SK-N-SH treated with all-trans-retinoic acid at 6 μM for 48 hours (cell line): Measurements from ENCODE around the gene MEIS2.
A peak's percentile ranks its signal among the peaks of the same experiment; 100 is the strongest.

Experiments
- ATAC-seq: fragments of 200-7000 bp; cut with Tn5 transposase; 3 replicates; pipeline ENCODE4 v1.9.1; 2020; ENCODE audit warnings: mild to moderate bottlenecking, moderate library complexity
- ARNTL ChIP-seq: fragments of 450-650 bp; formaldehyde crosslinking; IDR thresholded peaks from 2 replicates; pipeline ENCODE4 v1.5.0; 2020; ENCODE audit warnings: low read depth, mild to moderate bottlenecking, moderate library complexity, borderline replicate concordance
- BACH2 ChIP-seq: fragments of 250-450 bp; sonication (Bioruptor Pico); IDR thresholded peaks from 2 replicates; pipeline ENCODE4 v1.9.0; 2021; ENCODE audit warnings: mild to moderate bottlenecking, borderline replicate concordance
- CSDC2 ChIP-seq: fragments of 250-450 bp; sonication (Bioruptor Pico); IDR thresholded peaks from 2 replicates; pipeline ENCODE4 v1.5.0; 2020; ENCODE audit warnings: mild to moderate bottlenecking, moderate library complexity
- ESRRG ChIP-seq: fragments of 250-450 bp; sonication (Bioruptor Pico); IDR thresholded peaks from 2 replicates; pipeline ENCODE4 v1.6.1; 2021; ENCODE audit warnings: mild to moderate bottlenecking
- ISL1 ChIP-seq: fragments of 250-450 bp; sonication (Bioruptor Pico); IDR thresholded peaks from 2 replicates; pipeline ENCODE4 v2.1.2; 2022; ENCODE audit warnings: mild to moderate bottlenecking, moderate library complexity
- OSR1 ChIP-seq: fragments of 250-450 bp; sonication (Bioruptor Pico); IDR thresholded peaks from 2 replicates; pipeline ENCODE4 v1.8.0; 2022; ENCODE audit warnings: moderate library complexity, mild to moderate bottlenecking, inconsistent platforms
- POU6F1 ChIP-seq: fragments of 250-450 bp; sonication (Bioruptor Pico); IDR thresholded peaks from 2 replicates; pipeline ENCODE4 v1.8.0; 2021; ENCODE audit warnings: low read depth, mild to moderate bottlenecking, moderate library complexity, borderline replicate concordance
- PPARA ChIP-seq: fragments of 250-450 bp; sonication (Bioruptor Pico); IDR thresholded peaks from 2 replicates; pipeline ENCODE4 v1.5.0; 2020; ENCODE audit warnings: mild to moderate bottlenecking, borderline replicate concordance
- RARB ChIP-seq: fragments of 250-450 bp; sonication (Bioruptor Pico); IDR thresholded peaks from 2 replicates; pipeline ENCODE4 v1.8.0; 2021; ENCODE audit warnings: mild to moderate bottlenecking, moderate library complexity
- TCF4 ChIP-seq: fragments of 250-450 bp; sonication (Bioruptor Pico); IDR thresholded peaks from 2 replicates; pipeline ENCODE4 v1.8.0; 2021; ENCODE audit warnings: mild to moderate bottlenecking, moderate library complexity, borderline replicate concordance
- TOX ChIP-seq: fragments of 250-450 bp; sonication (Bioruptor Pico); IDR thresholded peaks from 2 replicates; pipeline ENCODE4 v1.8.0; 2021; ENCODE audit warnings: mild to moderate bottlenecking, moderate library complexity, borderline replicate concordance
- TSHZ2 ChIP-seq: fragments of 250-450 bp; sonication (Bioruptor Pico); IDR thresholded peaks from 2 replicates; pipeline ENCODE4 v1.5.0; 2020; ENCODE audit warnings: mild to moderate bottlenecking, moderate library complexity
- ZC3H10 ChIP-seq: fragments of 250-450 bp; sonication (Bioruptor Pico); IDR thresholded peaks from 2 replicates; pipeline ENCODE4 v1.5.1; 2021; ENCODE audit warnings: mild to moderate bottlenecking, moderate library complexity
- ZFP3 ChIP-seq: fragments of 250-450 bp; sonication (Bioruptor Pico); IDR thresholded peaks from 2 replicates; pipeline ENCODE4 v1.5.0; 2020; ENCODE audit warnings: mild to moderate bottlenecking, moderate library complexity
- ZFP30 ChIP-seq: fragments of 450-650 bp; formaldehyde crosslinking; IDR thresholded peaks from 2 replicates; pipeline ENCODE4 v1.5.0; 2022; ENCODE audit warnings: mild to moderate bottlenecking, moderate library complexity
- ZNF70 ChIP-seq: fragments of 450-650 bp; formaldehyde crosslinking; IDR thresholded peaks from 2 replicates; pipeline ENCODE4 v1.5.0; 2020; ENCODE audit warnings: mild to moderate bottlenecking, moderate library complexity
- ZNF8 ChIP-seq: fragments of 450-650 bp; formaldehyde crosslinking; IDR thresholded peaks from 2 replicates; pipeline ENCODE4 v1.5.0; 2020; ENCODE audit warnings: mild to moderate bottlenecking, moderate library complexity
- TF ChIP-seq, protein P1 (sequence below): fragments of 250-450 bp; sonication (Bioruptor Pico); IDR thresholded peaks from 2 replicates; pipeline ENCODE4 v1.8.0; 2020; ENCODE audit warnings: mild to moderate bottlenecking, moderate library complexity, borderline replicate concordance
- TF ChIP-seq, protein P2 (sequence below): fragments of 250-450 bp; sonication (Bioruptor Pico); IDR thresholded peaks from 2 replicates; pipeline ENCODE4 v1.5.1; 2020; ENCODE audit warnings: low read depth, mild to moderate bottlenecking, moderate library complexity
- TF ChIP-seq, protein P3 (sequence below): fragments of 250-450 bp; sonication (Bioruptor Pico); IDR thresholded peaks from 2 replicates; pipeline ENCODE4 v1.5.1; 2021; ENCODE audit warnings: mild to moderate bottlenecking, moderate library complexity

MEIS2 gene

GRCh38 chr15:37101980-37102304 lies 1.6 kb upstream of the MEIS2 start:
- peak; percentile 4; the same call in 2 of the 3 replicates for ATAC-seq
- TF ChIP-seq RARB (CRISPR knock-in tag), result no peak
- TF ChIP-seq TOX (CRISPR knock-in tag), result no peak
- TF ChIP-seq OSR1 (CRISPR knock-in tag), result no peak
- TF ChIP-seq BACH2 (CRISPR knock-in tag), result no peak
- no peak for TF ChIP-seq TCF4 (CRISPR knock-in tag)
- TF ChIP-seq PPARA, result no peak
- TF ChIP-seq, protein P1, sequence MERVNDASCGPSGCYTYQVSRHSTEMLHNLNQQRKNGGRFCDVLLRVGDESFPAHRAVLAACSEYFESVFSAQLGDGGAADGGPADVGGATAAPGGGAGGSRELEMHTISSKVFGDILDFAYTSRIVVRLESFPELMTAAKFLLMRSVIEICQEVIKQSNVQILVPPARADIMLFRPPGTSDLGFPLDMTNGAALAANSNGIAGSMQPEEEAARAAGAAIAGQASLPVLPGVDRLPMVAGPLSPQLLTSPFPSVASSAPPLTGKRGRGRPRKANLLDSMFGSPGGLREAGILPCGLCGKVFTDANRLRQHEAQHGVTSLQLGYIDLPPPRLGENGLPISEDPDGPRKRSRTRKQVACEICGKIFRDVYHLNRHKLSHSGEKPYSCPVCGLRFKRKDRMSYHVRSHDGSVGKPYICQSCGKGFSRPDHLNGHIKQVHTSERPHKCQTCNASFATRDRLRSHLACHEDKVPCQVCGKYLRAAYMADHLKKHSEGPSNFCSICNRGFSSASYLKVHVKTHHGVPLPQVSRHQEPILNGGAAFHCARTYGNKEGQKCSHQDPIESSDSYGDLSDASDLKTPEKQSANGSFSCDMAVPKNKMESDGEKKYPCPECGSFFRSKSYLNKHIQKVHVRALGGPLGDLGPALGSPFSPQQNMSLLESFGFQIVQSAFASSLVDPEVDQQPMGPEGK (CRISPR knock-in tag), result no peak
- TF ChIP-seq ESRRG, result no peak
- TF ChIP-seq TSHZ2 (CRISPR knock-in tag), result no peak
- TF ChIP-seq ZC3H10, result no peak
- no peak for TF ChIP-seq ZNF70 (CRISPR knock-in tag)
- TF ChIP-seq ZNF8 (CRISPR knock-in tag), result no peak
- TF ChIP-seq ARNTL (CRISPR knock-in tag), result no peak
- no peak for TF ChIP-seq POU6F1 (CRISPR knock-in tag)
- no peak for TF ChIP-seq ISL1
- no peak for TF ChIP-seq ZFP30 (CRISPR knock-in tag)

DNA sequence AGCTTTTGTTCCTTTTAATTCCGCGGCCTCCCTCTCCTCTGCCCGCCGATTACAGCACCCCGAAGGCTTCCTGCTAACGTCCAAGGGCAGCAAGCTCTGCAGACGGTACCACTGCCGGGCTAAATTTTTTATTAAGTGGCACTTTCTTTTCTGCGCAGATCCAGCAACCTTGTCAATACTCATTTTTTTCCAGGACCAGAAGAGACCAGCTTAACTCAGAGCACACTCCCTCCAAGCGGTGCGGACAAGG lies 542 bp upstream of the MEIS2 start:
- ATAC-seq, result peak; percentile 0; the same call in 1 of the 3 replicates
- TF ChIP-seq ZC3H10 (no peak), TCF4 (CRISPR knock-in tag) (peak; percentile 18)

GRCh38 chr15:37099319-37100108 lies 835 bp downstream of the MEIS2 start:
- no peak for ATAC-seq
- TF ChIP-seq ZFP3 (CRISPR knock-in tag), result no peak
- TF ChIP-seq, protein P2, sequence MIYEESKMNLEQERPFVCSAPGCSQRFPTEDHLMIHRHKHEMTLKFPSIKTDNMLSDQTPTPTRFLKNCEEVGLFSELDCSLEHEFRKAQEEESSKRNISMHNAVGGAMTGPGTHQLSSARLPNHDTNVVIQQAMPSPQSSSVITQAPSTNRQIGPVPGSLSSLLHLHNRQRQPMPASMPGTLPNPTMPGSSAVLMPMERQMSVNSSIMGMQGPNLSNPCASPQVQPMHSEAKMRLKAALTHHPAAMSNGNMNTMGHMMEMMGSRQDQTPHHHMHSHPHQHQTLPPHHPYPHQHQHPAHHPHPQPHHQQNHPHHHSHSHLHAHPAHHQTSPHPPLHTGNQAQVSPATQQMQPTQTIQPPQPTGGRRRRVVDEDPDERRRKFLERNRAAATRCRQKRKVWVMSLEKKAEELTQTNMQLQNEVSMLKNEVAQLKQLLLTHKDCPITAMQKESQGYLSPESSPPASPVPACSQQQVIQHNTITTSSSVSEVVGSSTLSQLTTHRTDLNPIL, result no peak
- TF ChIP-seq POU6F1 (CRISPR knock-in tag), result no peak

DNA sequence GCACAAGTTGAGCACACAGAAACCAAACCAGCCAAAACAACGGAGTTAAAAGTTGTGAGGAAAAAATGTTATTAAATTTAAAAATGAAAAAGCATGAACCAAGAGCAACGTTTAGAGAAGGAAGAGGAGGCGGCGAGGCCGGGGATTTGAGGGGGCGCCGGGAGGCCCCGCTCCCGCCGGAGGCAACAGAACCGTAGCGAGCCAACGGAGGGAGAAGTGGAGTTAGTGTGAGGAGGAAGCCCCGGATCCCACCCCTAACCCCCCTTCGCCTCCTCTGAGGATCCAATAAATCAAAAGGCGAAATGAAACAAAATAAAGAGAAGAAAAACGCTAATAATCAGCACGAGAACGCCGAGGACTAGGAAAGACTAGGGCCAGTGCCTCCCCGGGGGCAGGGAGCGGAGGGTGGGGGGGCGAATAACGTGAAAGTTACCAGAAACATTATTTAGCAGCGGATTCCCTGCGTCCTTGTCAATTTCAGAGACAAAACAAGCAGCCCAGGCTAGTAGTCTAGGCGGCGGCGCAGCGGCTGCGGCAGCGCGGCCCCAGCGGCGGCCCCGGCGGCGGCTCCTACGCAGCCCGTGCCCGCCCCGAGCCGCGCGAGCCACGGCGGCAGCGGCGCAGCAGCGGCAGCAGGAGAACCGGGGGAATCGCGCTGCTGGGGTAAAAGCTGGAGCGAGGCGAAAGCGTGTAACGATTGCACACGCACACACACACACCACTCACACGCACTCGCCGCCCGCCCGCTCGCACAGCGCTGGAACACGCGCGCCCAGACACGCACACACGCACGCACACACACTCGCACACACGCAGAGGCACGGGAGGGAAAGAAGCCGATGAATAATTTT lies 1.7 kb downstream of the MEIS2 start:
- TF ChIP-seq CSDC2 (no peak), ZC3H10 (no peak), ZFP3 (CRISPR knock-in tag) (no peak), ZNF70 (CRISPR knock-in tag) (no peak), PPARA (no peak), ESRRG (no peak)
- TF ChIP-seq, protein P1 (CRISPR knock-in tag), result no peak
- TF ChIP-seq, protein P3, sequence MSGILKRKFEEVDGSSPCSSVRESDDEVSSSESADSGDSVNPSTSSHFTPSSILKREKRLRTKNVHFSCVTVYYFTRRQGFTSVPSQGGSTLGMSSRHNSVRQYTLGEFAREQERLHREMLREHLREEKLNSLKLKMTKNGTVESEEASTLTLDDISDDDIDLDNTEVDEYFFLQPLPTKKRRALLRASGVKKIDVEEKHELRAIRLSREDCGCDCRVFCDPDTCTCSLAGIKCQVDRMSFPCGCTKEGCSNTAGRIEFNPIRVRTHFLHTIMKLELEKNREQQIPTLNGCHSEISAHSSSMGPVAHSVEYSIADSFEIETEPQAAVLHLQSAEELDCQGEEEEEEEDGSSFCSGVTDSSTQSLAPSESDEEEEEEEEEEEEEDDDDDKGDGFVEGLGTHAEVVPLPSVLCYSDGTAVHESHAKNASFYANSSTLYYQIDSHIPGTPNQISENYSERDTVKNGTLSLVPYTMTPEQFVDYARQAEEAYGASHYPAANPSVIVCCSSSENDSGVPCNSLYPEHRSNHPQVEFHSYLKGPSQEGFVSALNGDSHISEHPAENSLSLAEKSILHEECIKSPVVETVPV (CRISPR knock-in tag), result no peak
- ATAC-seq, result no peak
